Endothelial cell of umbilical vein (primary cell): Measurements from ENCODE around the gene EAF1.
"Not testable (repeated sequence)": the region's sequence is repeated elsewhere in the genome, so short reads cannot be mapped to it uniquely, and the experiment has no call there.

Source experiments
- CTCF ChIP-seq, 2 donors: IDR thresholded peaks; 1 replicate in 1 of 2; 2 replicates in 1 of 2; pipeline ENCODE4 v1.5.1; 2011; ENCODE audit warnings: low read length in 2 of 2, mild to moderate bottlenecking in 2 of 2, moderate library complexity in 2 of 2, control low read depth in 1 of 2, inconsistent platforms in 1 of 2, low read depth in 1 of 2; ENCODE audit not compliant: insufficient read depth in 1 of 2; ENCODE audit errors: extremely low read depth in 1 of 2
- MAX ChIP-seq: IDR thresholded peaks from 2 replicates; pipeline ENCODE4 v1.6.1; 2011; ENCODE audit not compliant: insufficient read depth, insufficient read length
- MYC ChIP-seq: IDR thresholded peaks from one replicate; pipeline ENCODE4 v1.6.1; 2011; ENCODE audit warnings: mild to moderate bottlenecking, low read depth, low read length
- POLR2AphosphoS5 ChIP-seq: IDR thresholded peaks from 2 replicates; pipeline ENCODE4 v1.6.1; 2012; ENCODE audit warnings: low read depth, mild to moderate bottlenecking, control low read depth, low read length, moderate library complexity; ENCODE audit not compliant: insufficient read depth

GRCh38 chr3:15393252-15393651, 34.1 kb upstream of the EAF1 start:
- TF ChIP-seq CTCF (IDR thresholded peaks at IDR 0.05; ENCODE audit: extremely low read depth in 1 of 2, insufficient read depth in 1 of 2, low read depth in 1 of 2, low read length in 2 of 2); MAX; POLR2AphosphoS5; MYC: not testable (repeated sequence)
